D341Med (cell line): ENCODE results near the gene FAM72B.
"Not testable (repeated sequence)": the region's sequence is repeated elsewhere in the genome, so short reads cannot be mapped to it uniquely, and the experiment has no call there.

Experiments
- DNase-seq: peaks from one replicate; pipeline ENCODE4 v3.0.0; 2012; ENCODE audit warnings: low spot score

FAM72B gene

DNA sequence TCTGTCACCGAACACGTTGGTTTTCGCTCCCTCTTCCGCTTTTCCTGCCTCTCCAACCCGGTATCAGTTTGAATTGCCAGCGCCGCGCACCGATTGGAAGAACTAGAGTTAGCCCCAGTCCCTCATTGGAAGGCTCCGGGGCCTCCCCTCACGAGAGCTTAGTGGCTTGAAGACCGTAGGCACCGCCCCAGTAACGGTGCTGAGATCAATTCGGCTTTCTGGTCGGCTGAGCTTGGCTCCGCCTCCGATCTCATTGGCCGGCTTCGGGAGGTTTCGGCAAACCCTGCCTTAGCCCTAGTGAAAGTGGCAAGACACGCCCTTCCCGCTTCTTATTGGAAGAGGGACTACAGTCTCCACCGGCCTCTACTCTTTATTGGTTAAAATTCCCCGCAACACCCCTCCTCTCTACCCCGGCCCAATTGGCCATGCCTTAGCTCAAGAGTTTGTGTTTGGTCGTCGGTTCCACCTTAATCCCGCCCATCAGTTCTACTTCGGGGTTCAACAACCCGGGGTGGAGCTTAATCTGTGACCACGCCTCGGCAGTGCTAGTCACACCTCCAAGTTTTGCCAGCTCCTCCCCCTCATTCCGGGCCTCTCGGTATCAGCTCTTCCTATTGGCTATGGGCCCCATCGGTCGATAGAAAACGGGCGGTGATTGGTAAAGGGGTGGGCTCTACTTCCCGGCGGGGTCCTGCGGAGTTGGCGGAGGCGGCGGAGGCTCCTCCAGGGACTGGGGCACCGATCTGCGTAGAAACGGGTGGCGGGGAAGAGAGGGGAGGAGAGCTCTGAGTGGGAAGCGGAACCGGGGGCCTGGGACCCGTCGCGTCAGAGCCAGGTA, at the start of gene FAM72B, which contains the start of gene SRGAP2C:
FAM72B (minus strand) TSS at position 51 of the 838 bp plus-strand sequence. CDS start 851 bp downstream, outside the sequence.
SRGAP2C (plus strand) TSS at position 686 of the 838 bp plus-strand sequence. CDS start 2,472 bp downstream, outside the sequence.
- peak; percentile 67 for DNase-seq

DNA sequence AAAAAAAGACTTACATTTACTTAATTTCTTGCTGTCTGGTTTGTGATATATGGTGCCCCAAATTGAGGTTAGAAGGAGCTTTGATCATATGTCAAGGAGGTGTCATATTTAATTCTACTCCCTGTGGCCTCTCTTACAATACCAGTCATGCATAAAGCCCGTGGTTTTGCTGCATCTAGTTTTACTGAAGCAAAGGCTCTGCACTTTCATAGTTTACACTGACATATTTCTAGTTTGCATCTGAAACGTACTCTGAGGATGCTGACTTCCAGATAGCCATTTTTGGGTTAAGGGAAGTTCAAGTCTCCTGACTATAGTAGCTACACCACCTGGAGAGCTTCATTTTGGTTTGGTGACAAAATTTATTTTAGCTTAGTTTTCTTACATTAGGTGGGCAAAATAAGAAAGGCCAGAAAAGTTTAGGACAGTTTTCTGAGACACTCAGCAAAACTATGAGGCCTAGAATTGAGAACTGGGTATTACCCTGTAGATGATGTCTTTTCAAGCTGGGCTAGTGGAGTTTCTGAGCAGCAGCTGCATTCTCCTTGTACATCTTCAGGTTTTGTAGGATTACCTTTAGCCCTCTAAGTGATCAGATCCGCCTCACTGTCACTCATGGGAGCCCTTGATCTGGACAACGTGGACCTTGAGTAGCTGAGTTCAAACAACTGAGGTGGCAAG, 48.4 kb upstream of the FAM72B start:
- DNase-seq = not testable (repeated sequence)

GRCh38 chr1:121230636-121231035, 46.5 kb upstream of the FAM72B start:
- not testable (repeated sequence) for DNase-seq

- DNase-seq = not testable (repeated sequence)
Measured at GRCh38 chr1:121227544-121228330, 43.6 kb upstream of the FAM72B start.

- not testable (repeated sequence) for DNase-seq
Measured at GRCh38 chr1:121226925-121227324, 42.8 kb upstream of the FAM72B start.

- DNase-seq = not testable (repeated sequence)
Measured at GRCh38 chr1:121226295-121226904, 42.3 kb upstream of the FAM72B start.

- not testable (repeated sequence) for DNase-seq
Measured at GRCh38 chr1:121224714-121225113, 40.6 kb upstream of the FAM72B start.

GRCh38 chr1:121221770-121222169, 37.6 kb upstream of the FAM72B start:
- not testable (repeated sequence) for DNase-seq

DNA sequence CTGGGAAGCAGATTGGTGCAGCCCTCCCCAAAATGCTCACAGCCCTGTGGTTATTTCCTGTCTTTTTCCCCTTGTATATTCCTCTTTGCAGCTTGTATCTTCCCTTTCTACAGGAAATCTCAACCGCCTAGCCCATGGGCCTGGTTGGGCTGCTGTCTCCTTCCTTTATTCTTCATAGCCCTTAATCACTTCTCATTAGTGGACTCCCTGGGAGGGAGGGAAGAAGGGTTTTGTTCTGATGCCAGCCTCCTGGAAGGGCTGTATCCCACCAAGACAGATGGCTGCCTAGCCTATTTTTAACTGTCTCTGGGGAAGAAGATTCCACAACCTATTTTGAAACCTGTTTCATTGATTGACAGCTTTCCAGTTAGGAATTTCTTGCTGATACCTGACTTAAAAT, 32.5 kb upstream of the FAM72B start:
- not testable (repeated sequence) for DNase-seq

DNA sequence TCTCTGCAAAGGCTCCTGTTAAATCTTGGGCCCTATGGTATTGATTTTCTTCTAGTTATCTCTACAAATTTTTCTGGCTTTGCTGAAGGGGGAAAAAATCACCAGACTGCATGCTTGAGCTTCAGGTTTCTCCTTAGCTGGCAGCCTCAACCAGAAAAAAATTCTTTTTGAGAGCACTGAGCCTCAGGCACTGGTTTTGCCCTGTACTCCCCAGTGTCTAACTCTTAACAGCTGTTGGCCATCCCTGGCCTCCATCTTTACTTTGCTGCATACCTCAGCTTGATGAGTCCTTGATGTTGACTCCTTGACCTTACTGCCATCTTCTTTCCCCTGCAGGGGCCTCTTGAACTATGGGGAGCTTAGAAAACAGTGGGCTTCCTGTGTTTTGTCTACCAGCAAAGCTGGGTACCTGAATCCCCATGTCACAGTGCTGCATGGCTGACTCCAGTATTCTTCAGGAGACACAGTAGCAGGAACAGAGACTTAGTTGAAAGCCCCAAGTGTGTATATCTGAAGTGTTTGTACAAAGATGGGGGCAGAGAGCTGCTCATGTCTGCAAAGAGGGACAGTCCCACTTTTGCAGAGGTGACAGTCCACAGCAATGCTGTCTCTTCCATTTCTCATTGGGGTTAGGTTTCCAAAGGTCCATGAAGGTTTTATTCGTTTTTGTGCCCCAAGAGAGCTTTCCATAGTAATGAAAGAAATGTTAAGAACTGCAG, 31.7 kb upstream of the FAM72B start:
- not testable (repeated sequence) for DNase-seq

DNA sequence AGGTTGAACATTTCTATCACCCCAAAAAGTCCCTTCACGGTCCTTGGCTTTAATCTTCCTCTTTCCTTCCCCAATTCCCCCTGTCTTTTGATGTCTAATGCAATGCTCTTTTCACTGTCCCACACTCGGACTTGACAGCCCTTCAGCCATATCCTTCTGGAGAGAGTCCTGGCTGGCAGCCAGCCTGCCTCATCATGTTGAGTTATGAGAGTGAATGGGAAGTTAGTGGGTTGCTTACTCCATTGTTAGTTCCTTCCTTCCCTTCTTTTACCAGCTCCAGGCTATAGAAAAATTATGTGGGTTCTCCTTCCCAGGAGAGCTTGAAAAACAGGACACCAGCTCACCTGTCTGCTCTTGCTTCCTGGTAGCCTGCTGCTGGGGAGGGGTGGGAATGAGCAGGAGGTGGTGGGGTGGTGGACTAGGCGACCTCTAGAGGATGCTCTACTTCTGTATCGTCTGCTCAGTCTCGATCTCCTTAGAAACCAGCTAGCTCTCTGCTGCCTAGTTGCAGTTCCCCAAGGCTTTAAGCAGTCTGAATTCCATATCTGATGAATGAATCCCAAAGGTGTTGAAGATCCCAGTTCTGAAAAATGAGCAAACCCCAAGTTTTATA, 30.5 kb upstream of the FAM72B start:
- DNase-seq = not testable (repeated sequence)

DNA sequence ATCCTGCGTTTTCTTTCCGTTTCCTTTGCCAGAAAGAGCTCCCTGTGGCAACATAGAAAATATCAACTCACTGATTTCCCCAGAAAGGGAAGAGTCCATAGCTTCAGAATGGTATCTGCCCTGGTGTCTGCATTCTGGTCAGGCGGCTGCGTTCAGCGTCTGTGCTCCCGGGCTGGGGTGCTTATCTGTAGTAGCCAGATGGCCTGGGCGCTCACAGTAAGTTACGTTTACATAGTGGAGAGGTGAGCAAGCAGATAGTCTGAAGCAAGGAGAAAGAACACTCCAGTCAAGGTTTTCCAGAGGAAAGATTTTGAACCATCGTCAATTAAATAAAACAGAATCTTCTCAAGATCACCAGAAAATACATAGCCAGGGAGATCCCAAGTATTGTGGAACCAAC, 29.4 kb upstream of the FAM72B start:
- DNase-seq = not testable (repeated sequence)

DNA sequence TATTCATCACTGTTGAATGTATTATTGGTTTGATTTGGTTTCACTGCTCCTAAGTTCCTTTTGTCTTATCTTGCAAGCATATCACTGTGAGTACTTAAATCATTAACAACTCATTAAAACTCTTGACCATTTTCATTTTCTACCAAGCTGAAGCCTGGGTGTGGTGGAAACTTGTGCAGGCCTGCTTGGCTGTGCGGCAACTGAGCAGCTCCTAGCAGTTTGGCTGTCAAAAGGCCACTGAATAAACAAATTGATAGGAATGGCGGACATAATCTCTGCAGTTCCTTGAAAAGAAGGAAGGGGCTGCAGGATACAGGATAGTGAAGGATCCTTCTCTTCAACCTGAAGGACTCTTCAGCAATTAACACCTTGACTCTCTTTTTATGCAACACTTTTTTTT, 26.6 kb upstream of the FAM72B start:
- DNase-seq = not testable (repeated sequence)

DNA sequence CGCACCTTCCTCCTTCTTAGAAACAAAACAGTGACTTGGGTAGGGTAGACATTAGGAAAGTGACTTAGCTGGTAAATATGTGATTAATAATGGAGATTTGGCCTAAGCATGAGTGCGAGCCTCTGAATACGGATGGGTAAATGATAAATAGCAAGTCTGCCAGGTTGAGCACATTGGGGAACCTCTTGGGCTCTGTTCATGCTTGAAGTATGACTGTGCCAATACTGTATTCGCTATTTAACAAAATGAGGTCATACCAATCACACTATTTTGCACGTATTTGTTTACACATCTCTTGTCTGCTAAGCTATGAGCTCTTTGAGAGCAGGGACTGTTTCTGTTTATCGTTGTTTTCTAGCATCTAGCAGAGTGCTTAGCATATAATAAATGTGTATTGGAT, 24.2 kb upstream of the FAM72B start:
- DNase-seq = not testable (repeated sequence)

GRCh38 chr1:121207328-121207727, 23.2 kb upstream of the FAM72B start:
- DNase-seq = not testable (repeated sequence)

- DNase-seq = not testable (repeated sequence)
Measured at GRCh38 chr1:121205786-121206711, 21.9 kb upstream of the FAM72B start.

DNA sequence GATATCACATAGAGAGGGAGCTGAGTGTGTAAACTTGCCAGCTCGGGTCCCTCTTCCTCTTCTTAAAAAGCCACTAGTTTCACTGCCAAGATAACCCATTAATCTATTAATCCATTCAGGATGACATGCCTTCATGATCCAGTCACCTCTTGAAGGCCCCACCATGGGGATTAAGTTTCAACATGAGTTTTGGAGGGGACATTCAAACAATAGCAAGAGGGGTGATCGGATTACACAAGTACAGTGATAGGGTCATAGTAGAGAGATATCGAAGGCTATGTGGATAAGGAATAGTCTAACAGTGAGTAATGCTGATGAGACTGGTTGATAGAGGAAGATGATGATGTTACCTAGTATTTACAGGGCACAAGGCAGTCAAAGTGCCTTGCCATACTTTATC, 18.8 kb upstream of the FAM72B start:
- not testable (repeated sequence) for DNase-seq

DNA sequence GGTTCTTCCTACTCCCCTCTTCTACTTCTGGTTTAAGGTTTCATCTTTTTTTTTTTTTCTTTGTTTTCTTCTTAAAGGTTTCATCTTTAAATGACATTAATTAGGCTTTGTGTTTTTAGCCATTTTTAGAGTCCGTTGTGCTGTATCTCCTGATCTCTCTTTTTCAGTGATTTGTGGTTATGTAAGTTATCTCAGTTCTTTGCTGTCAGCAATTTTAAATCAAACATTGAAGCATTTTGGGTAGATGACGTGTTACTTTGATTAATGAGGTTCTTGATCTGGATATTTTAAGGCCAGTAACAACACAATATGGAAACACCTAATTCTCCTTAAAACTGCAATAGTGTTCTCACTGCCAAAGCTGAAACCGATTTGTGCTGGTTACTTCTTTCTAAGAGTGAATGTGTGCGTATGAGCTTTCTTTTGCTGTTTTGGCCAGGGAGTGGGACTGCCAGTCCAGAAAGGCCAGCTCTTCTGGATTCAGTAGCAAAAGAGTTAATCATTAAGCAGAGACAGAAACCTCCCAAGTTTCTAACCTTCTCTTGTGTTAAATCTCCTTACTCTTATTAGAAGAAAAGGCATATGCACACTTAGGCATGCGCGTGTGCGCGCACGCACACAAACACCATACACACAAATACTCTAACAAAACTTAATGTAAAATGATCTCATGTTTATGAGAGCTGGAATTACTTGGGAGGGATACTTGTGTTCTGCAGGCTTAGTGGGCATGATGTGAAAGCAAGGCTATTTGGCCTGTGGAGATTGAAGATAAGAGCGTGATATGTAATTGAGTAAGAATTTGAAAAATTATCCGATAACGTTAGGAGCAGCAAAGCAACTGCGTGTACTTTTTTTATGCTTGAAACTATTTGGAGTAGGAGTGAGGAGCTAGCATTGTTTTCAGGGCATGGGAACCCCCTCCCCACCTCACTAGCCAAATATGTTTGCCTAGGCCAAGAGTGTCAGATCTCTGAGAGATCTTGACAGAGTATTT, 17.1 kb upstream of the FAM72B start:
- DNase-seq = not testable (repeated sequence)
